ENCODE measurements around the gene CALML6.

GRCh38 chr1:1894354-1895059, 20.6 kb upstream of the CALML6 start:
- TF ChIP-seq POLR2A (IDR thresholded peaks at IDR 0.05; ENCODE audit: low read depth, low read length) (no peak), MXI1 (IDR thresholded peaks at IDR 0.05; ENCODE audit: borderline replicate concordance, low read depth, low read length) (no peak), CTCF (conservative IDR thresholded peaks at IDR 0.05; ENCODE audit: low read depth, low read length) (no peak), RAD21 (IDR thresholded peaks at IDR 0.05; ENCODE audit: low read length) (no peak), CEBPB (IDR thresholded peaks at IDR 0.05; ENCODE audit: low read depth, low read length) (no peak)

All from IMR-90 (cell line).